K562 (cell line): ENCODE measurements around the gene PDPK1. TPM values are rescaled to one million over a fixed set of nuclear protein-coding genes. Genes with fewer than 3 reads are reported as not detected.
A peak's percentile ranks its signal among the peaks of the same experiment; 100 is the strongest.

Experiments
- CEBPG ChIP-seq, 3 experiments: fragments of 200-800 bp in 1 of 3; sonication (Bioruptor generic) in 1 of 3; sonication (generic) in 1 of 3; formaldehyde crosslinking in 1 of 3; IDR thresholded peaks in 2 of 3; conservative IDR thresholded peaks in 1 of 3; 2 replicates each; pipeline versions ENCODE4 v1.6.1 to v1.8.0; 2016 to 2022; ENCODE audit warnings: missing compliant biosample characterization in 2 of 3, missing genetic modification characterization in 2 of 3, mild to moderate bottlenecking in 1 of 3, missing genetic modification reagents in 1 of 3
- DMBX1 ChIP-seq: fragments of 250-450 bp; sonication (Bioruptor Pico); IDR thresholded peaks from 2 replicates; pipeline ENCODE4 v1.8.0; 2022; ENCODE audit warnings: inconsistent platforms, mild to moderate bottlenecking, moderate library complexity, borderline replicate concordance
- HMG20A ChIP-seq: fragments of 450-650 bp; formaldehyde crosslinking; conservative IDR thresholded peaks from 2 replicates; pipeline ENCODE4 v1.4.0; 2020; ENCODE audit warnings: mild to moderate bottlenecking, mixed read lengths
- IRF1 ChIP-seq: sonication (generic); formaldehyde crosslinking; IDR thresholded peaks from 2 replicates; pipeline ENCODE4 v1.8.0; 2022; ENCODE audit warnings: missing genetic modification reagents, mild to moderate bottlenecking, borderline replicate concordance
- JUN ChIP-seq, 2 experiments: sonication (generic) in 1 of 2; formaldehyde crosslinking in 1 of 2; IDR thresholded peaks; 2 replicates each; pipeline versions ENCODE4 v1.6.1 to v1.8.0; 2012 to 2022; ENCODE audit warnings: borderline replicate concordance in 2 of 2, mild to moderate bottlenecking in 2 of 2, improper control_type of control experiment in 1 of 2, low read depth in 1 of 2, low read length in 1 of 2, missing genetic modification reagents in 1 of 2
- NR2C1 ChIP-seq, 2 experiments: fragments of 450-650 bp; IDR thresholded peaks; 2 replicates each; pipeline ENCODE4 v1.6.1; 2017; ENCODE audit warnings: mild to moderate bottlenecking in 2 of 2, antibody characterized with exemption in 1 of 2, inconsistent platforms in 1 of 2, missing compliant biosample characterization in 1 of 2, missing genetic modification characterization in 1 of 2
- PHB2 ChIP-seq: fragments of 450-650 bp; IDR thresholded peaks from 2 replicates; pipeline ENCODE4 v1.6.1; 2017; ENCODE audit warnings: low read depth
- PHF20 ChIP-seq: fragments of 450-650 bp; IDR thresholded peaks from 2 replicates; pipeline ENCODE4 v1.6.1; 2018; ENCODE audit not compliant: partially characterized antibody
- SFPQ ChIP-seq: fragments of 200-400 bp; formaldehyde crosslinking; IDR thresholded peaks from 2 replicates; pipeline ENCODE4 v1.6.1; 2017; ENCODE audit warnings: mild to moderate bottlenecking, low read depth, low read length, moderate library complexity
- SREBF1 ChIP-seq: fragments of 150-350 bp; IDR thresholded peaks from 2 replicates; pipeline ENCODE4 v1.6.1; 2014; ENCODE audit warnings: antibody characterized with exemption, low read depth, low read length, borderline replicate concordance
- THAP7 ChIP-seq: fragments of 250-450 bp; sonication (Bioruptor Pico); IDR thresholded peaks from 2 replicates; pipeline ENCODE4 v1.5.0; 2021
- THRAP3 ChIP-seq: fragments of 450-650 bp; IDR thresholded peaks from 2 replicates; pipeline ENCODE4 v1.6.1; 2016; ENCODE audit warnings: mild to moderate bottlenecking, inconsistent platforms, borderline replicate concordance
- TRIM28 ChIP-seq: fragments of 450-650 bp; IDR thresholded peaks from 2 replicates; pipeline ENCODE4 v1.6.1; 2017
- UBTF ChIP-seq, 2 experiments: IDR thresholded peaks; 2 replicates each; pipeline ENCODE4 v1.6.1; 2012; ENCODE audit warnings: improper control_type of control experiment in 2 of 2, low read depth in 2 of 2, low read length in 2 of 2, borderline replicate concordance in 1 of 2
- ZNF212 ChIP-seq: fragments of 450-650 bp; formaldehyde crosslinking; IDR thresholded peaks from 2 replicates; pipeline ENCODE4 v1.4.0; 2020; ENCODE audit warnings: mild to moderate bottlenecking
- ZNF274 ChIP-seq: IDR thresholded peaks from 2 replicates; pipeline ENCODE4 v1.6.1; 2011; ENCODE audit warnings: low read depth, mild to moderate bottlenecking, low read length, moderate library complexity, borderline replicate concordance
- ZNF398 ChIP-seq: fragments of 250-450 bp; sonication (Bioruptor Pico); IDR thresholded peaks from 2 replicates; pipeline ENCODE4 v1.8.0; 2021; ENCODE audit warnings: moderate library complexity, mild to moderate bottlenecking, inconsistent platforms
- polyA plus RNA-seq, 8 experiments: library from polyadenylated mRNA; depleted of rRNA in 4 of 8; stranded (reverse) in 5 of 8; unstranded in 3 of 8; fragments of >200 nt; fragmentation: Nextera tagmentation in 2 of 8; fragmentation: Illumina TruSeq in 1 of 8; extraction: Ambion mirVana in 2 of 8; extraction: Trizol in 1 of 8; gene quantifications; 2 replicates each; pipeline versions ENCODE4 v1.2.1 to v1.2.3, GENCODE V29; 2011 to 2014; ENCODE audit warnings: inconsistent platforms in 1 of 8, missing spikeins in 1 of 8
- total RNA-seq, 7 experiments: library from RNA; depleted of rRNA in 6 of 7; stranded (reverse); fragments of >200 nt in 6 of 7; fragmentation: Illumina TruSeq in 2 of 7; extraction: Trizol in 2 of 7; gene quantifications; 2 replicates each; pipeline versions ENCODE4 v1.2.1 to v1.2.3, GENCODE V29; 2011 to 2021; ENCODE audit warnings: low replicate concordance in 1 of 7

Gene PDPK1
- total and polyA plus RNA-seq, 9 of the 15 experiments (the other 6 are each of a cell fraction or from before 2014, with no cell fraction given): 4.0 to 37.2 (median 18.7) TPM

GRCh38 chr16:2537451-2538379 lies at the start of gene PDPK1 (continued):
- TF ChIP-seq PHB2 (no peak), CEBPG (CRISPR knock-in tag; IDR thresholded peaks at IDR 0.05) (no peak), CEBPG (tag; conservative IDR thresholded peaks at IDR 0.05 in 1 of 2, IDR thresholded peaks at IDR 0.05 in 1 of 2) (no peak), ZNF398 (CRISPR knock-in tag) (no peak), TRIM28 (no peak), THAP7 (CRISPR knock-in tag) (no peak), DMBX1 (CRISPR knock-in tag) (no peak), THRAP3 (no peak), SREBF1 (no peak), SFPQ (no peak), JUN (IDR thresholded peaks at IDR 0.05; ENCODE audit: borderline replicate concordance, low read depth, low read length) (no peak), JUN (CRISPR knock-in tag; IDR thresholded peaks at IDR 0.05; ENCODE audit: borderline replicate concordance) (no peak), PHF20 (peak; percentile 18), UBTF (IDR thresholded peaks at IDR 0.05; ENCODE audit: borderline replicate concordance in 1 of 2, low read depth in 2 of 2, low read length in 2 of 2) (no peak), NR2C1 (IDR thresholded peaks at IDR 0.05) (no peak; the same call in 1 of the 2 replicates), NR2C1 (tag; IDR thresholded peaks at IDR 0.05) (no peak), HMG20A (CRISPR knock-in tag) (no peak), ZNF274 (no peak), ZNF212 (CRISPR knock-in tag) (no peak), IRF1 (no peak)
